ENCODE results near the gene SYPL1.
A peak's percentile ranks its signal among the peaks of the same experiment; 100 is the strongest.

Gene SYPL1

DNA sequence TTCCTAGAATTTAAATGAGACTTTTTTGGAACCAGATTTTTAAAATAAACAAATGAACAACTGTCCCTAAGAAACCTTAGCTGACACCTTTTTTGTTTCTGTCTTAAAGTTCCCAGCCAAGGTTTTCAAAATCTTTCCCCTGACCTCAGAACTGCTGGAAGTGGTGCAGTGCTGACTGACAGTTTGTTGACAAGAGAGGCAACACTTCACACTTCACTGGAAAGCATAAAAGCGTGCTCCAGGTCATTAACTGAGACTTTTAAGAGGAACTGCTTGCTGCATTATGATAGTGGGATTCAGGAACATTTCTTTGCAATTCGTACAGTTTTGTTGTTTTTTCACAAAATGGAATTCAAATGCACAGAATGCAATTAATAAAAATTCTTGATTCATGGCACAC, 36.2 kb downstream of the SYPL1 start:
- Histone ChIP-seq H3K14ac (ENCODE audit: low read length) (no peak overlapping the region), H3K36me3 (replicated peaks in 1 of 2; ENCODE audit: control insufficient read depth in 2 of 2, insufficient read depth in 2 of 2, low read length in 2 of 2) (no peaks in the 10 kb centered on the region), H2BK120ac (ENCODE audit: low read depth, low read length) (no peak overlapping the region), H2BK12ac (ENCODE audit: low read length) (no peak overlapping the region), H3K18ac (ENCODE audit: low read length) (no peak overlapping the region), H3K4me3 (ENCODE audit: low read length in 2 of 2) (no peak overlapping the region), H3K79me1 (ENCODE audit: low read depth, low read length) (no peaks in the 10 kb centered on the region), H4K91ac (ENCODE audit: low read depth, low read length, poor library complexity) (no peak overlapping the region), H4K8ac (ENCODE audit: low read depth, low read length) (no peak overlapping the region), H3K9ac (ENCODE audit: low read depth, low read length, poor library complexity) (no peak overlapping the region), H2BK15ac (ENCODE audit: low read length) (no peak overlapping the region), H3K4ac (ENCODE audit: low read length) (no peak overlapping the region), H3K23ac (ENCODE audit: low read depth, low read length, poor library complexity) (no peak overlapping the region), H2BK5ac (ENCODE audit: low read length) (no peak overlapping the region), H3K9me3 (replicated peaks in 1 of 2; ENCODE audit: control insufficient read depth in 2 of 2, insufficient read depth in 1 of 2, low read depth in 1 of 2, low read length in 2 of 2) (no peaks in the 10 kb centered on the region), H2AFZ (ENCODE audit: low read length) (no peak overlapping the region), H3K4me2 (ENCODE audit: insufficient read depth, low read length, poor library complexity, severe bottlenecking) (no peak overlapping the region), H2AK5ac (ENCODE audit: low read depth, low read length) (no peak overlapping the region), H3K4me1 (ENCODE audit: control insufficient read depth in 2 of 2, insufficient read depth in 1 of 2, low read depth in 1 of 2, low read length in 2 of 2) (peaks cover 0 to 6% of the 10 kb centered on the region in 2 donors), H3K27ac (replicated peaks; ENCODE audit: low read length) (no peak overlapping the region), H3K27me3 (ENCODE audit: control insufficient read depth in 3 of 3, insufficient read depth in 3 of 3, low read depth in 1 of 3, low read length in 3 of 3) (no peaks in the 10 kb centered on the region)
- WGBS, 2 donors (ENCODE audit: extremely low coverage in 2 of 2, insufficient read length in 2 of 2, insufficient replicate concordance in 1 of 2): no CpG with 5 or more reads among the region's 2 CpGs
- DNase-seq (ENCODE audit: low spot score): no peak

DNA sequence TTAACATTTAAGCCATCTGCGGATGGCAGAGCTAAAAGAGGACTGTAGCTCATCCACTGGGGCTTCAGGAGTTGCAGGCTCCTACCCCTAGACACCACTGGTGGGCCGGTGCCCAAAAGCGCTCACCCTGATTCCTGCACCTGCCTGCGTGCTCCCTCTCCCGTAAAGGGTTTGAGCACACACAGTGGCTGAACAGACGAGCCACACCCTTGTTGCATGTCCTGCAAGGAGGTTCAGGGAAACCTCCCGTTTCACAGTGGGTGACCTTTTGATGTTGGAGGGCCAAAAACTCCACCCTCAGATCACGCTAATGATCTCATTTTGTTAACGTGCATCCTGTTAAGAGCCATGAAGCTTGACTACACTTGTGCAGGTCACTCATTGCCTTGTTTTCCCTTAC, 37.9 kb downstream of the SYPL1 start:
- Histone ChIP-seq H3K4me1 (ENCODE audit: control insufficient read depth in 2 of 2, insufficient read depth in 1 of 2, low read depth in 1 of 2, low read length in 2 of 2) (peaks cover 0 to 6% of the 10 kb centered on the region in 2 donors), H2BK12ac (ENCODE audit: low read length) (no peak overlapping the region), H2BK120ac (ENCODE audit: low read depth, low read length) (no peak overlapping the region), H2BK15ac (ENCODE audit: low read length) (no peak overlapping the region), H3K27ac (replicated peaks; ENCODE audit: low read length) (no peak overlapping the region), H3K9me3 (replicated peaks in 1 of 2; ENCODE audit: control insufficient read depth in 2 of 2, insufficient read depth in 1 of 2, low read depth in 1 of 2, low read length in 2 of 2) (no peaks in the 10 kb centered on the region), H2AFZ (ENCODE audit: low read length) (no peak overlapping the region), H3K36me3 (replicated peaks in 1 of 2; ENCODE audit: control insufficient read depth in 2 of 2, insufficient read depth in 2 of 2, low read length in 2 of 2) (no peaks in the 10 kb centered on the region), H3K4me3 (ENCODE audit: low read length in 2 of 2) (no peak overlapping the region), H4K91ac (ENCODE audit: low read depth, low read length, poor library complexity) (no peak overlapping the region), H3K4ac (ENCODE audit: low read length) (no peak overlapping the region), H3K23ac (ENCODE audit: low read depth, low read length, poor library complexity) (no peak overlapping the region), H3K79me1 (ENCODE audit: low read depth, low read length) (no peaks in the 10 kb centered on the region), H3K27me3 (ENCODE audit: control insufficient read depth in 3 of 3, insufficient read depth in 3 of 3, low read depth in 1 of 3, low read length in 3 of 3) (no peaks in the 10 kb centered on the region), H3K9ac (ENCODE audit: low read depth, low read length, poor library complexity) (no peak overlapping the region), H3K14ac (ENCODE audit: low read length) (no peak overlapping the region), H2BK5ac (ENCODE audit: low read length) (no peak overlapping the region), H3K4me2 (ENCODE audit: insufficient read depth, low read length, poor library complexity, severe bottlenecking) (no peak overlapping the region), H4K8ac (ENCODE audit: low read depth, low read length) (no peak overlapping the region), H2AK5ac (ENCODE audit: low read depth, low read length) (peak overlapping the region; percentile 22), H3K18ac (ENCODE audit: low read length) (no peak overlapping the region)
- no peak for DNase-seq (ENCODE audit: low spot score)
- WGBS, 2 donors (ENCODE audit: extremely low coverage in 2 of 2, insufficient read length in 2 of 2, insufficient replicate concordance in 1 of 2): no CpG with 5 or more reads among the region's 9 CpGs

DNA sequence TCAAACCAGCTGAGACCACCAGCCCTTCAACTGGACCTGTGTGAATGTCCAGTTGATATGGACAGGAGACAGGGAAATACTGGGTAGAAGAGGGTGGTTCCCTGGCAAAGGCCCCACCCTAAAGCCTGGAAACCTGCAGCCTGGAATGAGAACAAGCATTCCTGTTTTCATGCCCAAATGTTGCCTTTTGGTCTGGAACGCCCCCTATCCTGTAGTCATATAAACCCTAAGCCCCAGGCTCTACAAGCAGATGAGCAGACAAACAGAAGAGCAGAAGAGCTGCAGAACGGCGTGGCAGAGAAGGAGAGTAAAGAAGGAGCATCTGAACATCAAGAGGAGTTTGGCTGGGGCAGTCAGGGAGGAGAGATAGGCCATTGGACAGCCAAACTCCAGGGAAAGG, 38.4 kb downstream of the SYPL1 start:
- Histone ChIP-seq H3K14ac (ENCODE audit: low read length) (no peak overlapping the region), H3K9ac (ENCODE audit: low read depth, low read length, poor library complexity) (no peak overlapping the region), H4K91ac (ENCODE audit: low read depth, low read length, poor library complexity) (no peak overlapping the region), H3K36me3 (replicated peaks in 1 of 2; ENCODE audit: control insufficient read depth in 2 of 2, insufficient read depth in 2 of 2, low read length in 2 of 2) (no peaks in the 10 kb centered on the region), H3K18ac (ENCODE audit: low read length) (no peak overlapping the region), H2BK5ac (ENCODE audit: low read length) (no peak overlapping the region), H2BK15ac (ENCODE audit: low read length) (no peak overlapping the region), H3K79me1 (ENCODE audit: low read depth, low read length) (no peaks in the 10 kb centered on the region), H3K27ac (replicated peaks; ENCODE audit: low read length) (no peak overlapping the region), H4K8ac (ENCODE audit: low read depth, low read length) (no peak overlapping the region), H3K27me3 (ENCODE audit: control insufficient read depth in 3 of 3, insufficient read depth in 3 of 3, low read depth in 1 of 3, low read length in 3 of 3) (peaks cover 0 to under 1% (median 0%) of the 10 kb centered on the region in 3 experiments), H3K4me1 (ENCODE audit: control insufficient read depth in 2 of 2, insufficient read depth in 1 of 2, low read depth in 1 of 2, low read length in 2 of 2) (peaks cover 0 to 6% of the 10 kb centered on the region in 2 donors), H3K4me2 (ENCODE audit: insufficient read depth, low read length, poor library complexity, severe bottlenecking) (no peak overlapping the region), H3K9me3 (replicated peaks in 1 of 2; ENCODE audit: control insufficient read depth in 2 of 2, insufficient read depth in 1 of 2, low read depth in 1 of 2, low read length in 2 of 2) (no peaks in the 10 kb centered on the region), H3K4me3 (ENCODE audit: low read length in 2 of 2) (no peak overlapping the region), H2AFZ (ENCODE audit: low read length) (no peak overlapping the region), H2BK12ac (ENCODE audit: low read length) (no peak overlapping the region), H3K23ac (ENCODE audit: low read depth, low read length, poor library complexity) (no peak overlapping the region), H2AK5ac (ENCODE audit: low read depth, low read length) (no peak overlapping the region), H3K4ac (ENCODE audit: low read length) (no peak overlapping the region), H2BK120ac (ENCODE audit: low read depth, low read length) (no peak overlapping the region)
- DNase-seq (ENCODE audit: low spot score): no peak
- no CpG with 5 or more reads among the region's 3 CpGs for WGBS, 2 donors (ENCODE audit: extremely low coverage in 2 of 2, insufficient read length in 2 of 2, insufficient replicate concordance in 1 of 2)

DNA sequence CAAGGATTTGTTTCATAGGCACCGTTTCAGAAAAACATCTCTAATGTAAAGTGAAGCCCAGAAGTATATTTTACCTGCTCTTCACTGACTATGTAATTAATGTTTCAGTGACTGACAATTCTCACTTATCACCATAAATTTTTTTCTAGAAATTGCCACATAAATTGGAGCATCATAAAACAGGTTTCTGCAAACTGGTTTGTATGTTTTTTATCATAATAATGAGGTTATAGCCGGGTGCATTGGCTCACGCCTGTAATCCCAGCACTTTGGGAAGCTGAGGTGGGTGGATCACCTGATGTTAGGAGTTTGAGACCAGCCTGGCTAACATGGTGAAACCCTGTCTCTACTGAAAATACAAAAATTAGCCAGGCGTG, 39.4 kb downstream of the SYPL1 start:
- Histone ChIP-seq H3K27me3 (ENCODE audit: control insufficient read depth in 3 of 3, insufficient read depth in 3 of 3, low read depth in 1 of 3, low read length in 3 of 3) (peaks cover 0 to 5% (median 0%) of the 10 kb centered on the region in 3 experiments), H3K4me2 (ENCODE audit: insufficient read depth, low read length, poor library complexity, severe bottlenecking) (no peak overlapping the region), H3K23ac (ENCODE audit: low read depth, low read length, poor library complexity) (no peak overlapping the region), H2BK15ac (ENCODE audit: low read length) (no peak overlapping the region), H3K4me1 (ENCODE audit: control insufficient read depth in 2 of 2, insufficient read depth in 1 of 2, low read depth in 1 of 2, low read length in 2 of 2) (peaks cover 0 to 6% of the 10 kb centered on the region in 2 donors), H3K27ac (replicated peaks; ENCODE audit: low read length) (no peak overlapping the region), H3K36me3 (replicated peaks in 1 of 2; ENCODE audit: control insufficient read depth in 2 of 2, insufficient read depth in 2 of 2, low read length in 2 of 2) (no peaks in the 10 kb centered on the region), H3K14ac (ENCODE audit: low read length) (no peak overlapping the region), H3K79me1 (ENCODE audit: low read depth, low read length) (no peaks in the 10 kb centered on the region), H4K8ac (ENCODE audit: low read depth, low read length) (no peak overlapping the region), H2AK5ac (ENCODE audit: low read depth, low read length) (no peak overlapping the region), H2BK12ac (ENCODE audit: low read length) (no peak overlapping the region), H2BK5ac (ENCODE audit: low read length) (no peak overlapping the region), H3K4me3 (ENCODE audit: low read length in 2 of 2) (no peak overlapping the region), H3K9me3 (replicated peaks in 1 of 2; ENCODE audit: control insufficient read depth in 2 of 2, insufficient read depth in 1 of 2, low read depth in 1 of 2, low read length in 2 of 2) (no peaks in the 10 kb centered on the region), H2BK120ac (ENCODE audit: low read depth, low read length) (no peak overlapping the region), H3K18ac (ENCODE audit: low read length) (no peak overlapping the region), H4K91ac (ENCODE audit: low read depth, low read length, poor library complexity) (no peak overlapping the region), H3K4ac (ENCODE audit: low read length) (no peak overlapping the region), H3K9ac (ENCODE audit: low read depth, low read length, poor library complexity) (no peak overlapping the region), H2AFZ (ENCODE audit: low read length) (no peak overlapping the region)
- no peak for DNase-seq (ENCODE audit: low spot score)
- WGBS, 2 donors (ENCODE audit: extremely low coverage in 2 of 2, insufficient read length in 2 of 2, insufficient replicate concordance in 1 of 2): no CpG with 5 or more reads among the region's 4 CpGs

Measured in neuronal stem cell (in vitro differentiated cells).